Neutrophil (primary cell): Measurements from ENCODE around the gene OSBPL6.
"Not testable (repeated sequence)": the region's sequence is repeated elsewhere in the genome, so short reads cannot be mapped to it uniquely, and the experiment has no call there.

Experiments
- H3K27ac ChIP-seq: fragments of 200-600 bp; sonication (generic); 2 replicates; pipeline ENCODE4 v1.5.1; 2016; ENCODE audit warnings: mild to moderate bottlenecking, moderate library complexity
- H3K27me3 ChIP-seq: fragments of 200-600 bp; sonication (generic); 2 replicates; pipeline ENCODE4 v1.6.0; 2016; ENCODE audit warnings: mild to moderate bottlenecking
- H3K36me3 ChIP-seq: fragments of 200-600 bp; sonication (generic); 2 replicates; pipeline ENCODE4 v1.5.1; 2017
- H3K4me1 ChIP-seq, 2 experiments: fragments of 200-600 bp in 1 of 2; sonication (generic) in 1 of 2; 1 replicate in 1 of 2; 2 replicates in 1 of 2; pipeline versions ENCODE4 v1.5.1 to v1.6.1; 2013 to 2016; ENCODE audit warnings: low read depth in 1 of 2, low read length in 1 of 2, mild to moderate bottlenecking in 1 of 2, moderate library complexity in 1 of 2; ENCODE audit not compliant: control insufficient read depth in 1 of 2, insufficient read depth in 1 of 2
- H3K4me3 ChIP-seq, 2 experiments: fragments of 200-600 bp in 1 of 2; sonication (generic) in 1 of 2; 1 replicate in 1 of 2; 2 replicates in 1 of 2; pipeline ENCODE4 v1.5.1; 2013 to 2016; ENCODE audit warnings: low read depth in 1 of 2, low read length in 1 of 2, mild to moderate bottlenecking in 1 of 2, moderate library complexity in 1 of 2
- H3K9me3 ChIP-seq: fragments of 200-600 bp; sonication (generic); 2 replicates; pipeline ENCODE4 v1.5.1; 2016
- TF ChIP-seq, protein P1 (sequence below): fragments of 200-600 bp; sonication (generic); IDR thresholded peaks from 2 replicates; pipeline ENCODE4 v1.5.1; 2016; ENCODE audit warnings: antibody characterized with exemption

OSBPL6 gene

DNA sequence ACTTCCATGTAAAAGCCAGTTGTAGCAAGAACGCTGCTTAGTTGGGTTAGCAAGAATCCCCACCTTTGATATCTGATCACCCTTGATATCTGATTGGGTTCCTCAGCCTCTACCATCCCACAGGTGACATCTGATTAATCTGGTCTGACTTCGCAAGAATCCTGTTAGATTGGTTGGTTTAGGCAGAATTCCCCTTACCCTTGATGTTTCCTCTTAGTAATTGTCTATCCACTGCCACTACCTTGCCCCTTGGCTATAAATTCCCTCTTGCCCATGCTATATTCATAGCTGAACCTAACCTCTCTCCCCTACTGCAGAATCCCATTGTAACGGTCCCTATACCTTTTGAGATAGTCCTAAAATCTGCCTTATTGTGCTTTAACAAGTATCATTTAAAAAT is 223.6 kb downstream of the OSBPL6 start:
- Histone ChIP-seq H3K27me3 (no peaks in the 10 kb centered on the region), H3K27ac (no peak overlapping the region), H3K4me1 (peaks cover 19% of the 10 kb centered on the region in 2 experiments), H3K4me3 (no peak overlapping the region), H3K36me3 (no peaks in the 10 kb centered on the region), H3K9me3 (no peaks in the 10 kb centered on the region)
- TF ChIP-seq, protein P1, sequence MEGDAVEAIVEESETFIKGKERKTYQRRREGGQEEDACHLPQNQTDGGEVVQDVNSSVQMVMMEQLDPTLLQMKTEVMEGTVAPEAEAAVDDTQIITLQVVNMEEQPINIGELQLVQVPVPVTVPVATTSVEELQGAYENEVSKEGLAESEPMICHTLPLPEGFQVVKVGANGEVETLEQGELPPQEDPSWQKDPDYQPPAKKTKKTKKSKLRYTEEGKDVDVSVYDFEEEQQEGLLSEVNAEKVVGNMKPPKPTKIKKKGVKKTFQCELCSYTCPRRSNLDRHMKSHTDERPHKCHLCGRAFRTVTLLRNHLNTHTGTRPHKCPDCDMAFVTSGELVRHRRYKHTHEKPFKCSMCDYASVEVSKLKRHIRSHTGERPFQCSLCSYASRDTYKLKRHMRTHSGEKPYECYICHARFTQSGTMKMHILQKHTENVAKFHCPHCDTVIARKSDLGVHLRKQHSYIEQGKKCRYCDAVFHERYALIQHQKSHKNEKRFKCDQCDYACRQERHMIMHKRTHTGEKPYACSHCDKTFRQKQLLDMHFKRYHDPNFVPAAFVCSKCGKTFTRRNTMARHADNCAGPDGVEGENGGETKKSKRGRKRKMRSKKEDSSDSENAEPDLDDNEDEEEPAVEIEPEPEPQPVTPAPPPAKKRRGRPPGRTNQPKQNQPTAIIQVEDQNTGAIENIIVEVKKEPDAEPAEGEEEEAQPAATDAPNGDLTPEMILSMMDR: no peak

DNA sequence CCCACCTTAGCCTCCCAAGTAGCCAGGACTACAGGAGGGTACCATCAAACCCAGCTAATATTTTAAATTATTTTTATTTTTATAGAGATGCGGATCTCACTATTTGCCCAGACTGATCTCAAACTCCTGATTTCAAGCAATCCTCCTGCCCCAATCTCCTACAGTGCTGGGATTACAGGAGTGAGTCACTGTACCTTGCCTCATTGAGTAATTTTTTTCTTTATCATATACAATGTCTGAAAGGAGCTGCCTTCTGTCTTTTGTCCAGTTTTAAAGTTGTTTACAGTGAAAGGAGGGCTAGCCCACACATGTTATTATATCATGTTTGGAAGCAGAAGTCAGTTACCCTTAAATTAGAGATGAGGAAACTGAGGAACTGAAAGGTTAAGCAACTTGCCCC is 224.1 kb downstream of the OSBPL6 start:
- TF ChIP-seq, protein P1: no peak
- Histone ChIP-seq H3K9me3 (no peaks in the 10 kb centered on the region), H3K36me3 (no peaks in the 10 kb centered on the region), H3K4me3 (no peak overlapping the region), H3K4me1 (peaks cover 14% of the 10 kb centered on the region in 2 experiments), H3K27me3 (no peaks in the 10 kb centered on the region), H3K27ac (no peak overlapping the region)

DNA sequence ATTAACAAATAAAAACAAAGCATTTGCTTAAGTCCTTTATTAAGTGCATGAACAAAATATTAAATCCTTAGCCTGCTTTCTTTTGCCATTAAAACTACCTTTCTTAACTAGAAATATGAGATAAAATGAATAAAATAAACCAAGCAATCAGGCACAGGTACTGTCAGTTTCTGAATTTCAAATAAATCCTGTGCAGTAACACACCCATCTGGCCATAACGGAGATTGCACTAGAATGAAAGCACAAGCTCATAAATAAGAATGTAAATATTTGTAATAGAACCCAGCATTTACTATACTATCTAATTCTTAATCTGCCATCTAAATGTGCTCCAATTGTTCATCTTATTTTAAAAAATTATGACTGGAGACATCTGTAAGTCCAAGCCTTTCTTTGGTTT is 224.8 kb downstream of the OSBPL6 start:
- H3K36me3 ChIP-seq: no peaks in the 10 kb centered on the region
- TF ChIP-seq, protein P1: no peak
- H3K27ac ChIP-seq: no peak overlapping the region
- no peaks in the 10 kb centered on the region for H3K9me3 ChIP-seq
- H3K27me3 ChIP-seq: no peaks in the 10 kb centered on the region
- H3K4me1 ChIP-seq: peaks cover 10% of the 10 kb centered on the region in 2 experiments
- H3K4me3 ChIP-seq: no peak overlapping the region

DNA sequence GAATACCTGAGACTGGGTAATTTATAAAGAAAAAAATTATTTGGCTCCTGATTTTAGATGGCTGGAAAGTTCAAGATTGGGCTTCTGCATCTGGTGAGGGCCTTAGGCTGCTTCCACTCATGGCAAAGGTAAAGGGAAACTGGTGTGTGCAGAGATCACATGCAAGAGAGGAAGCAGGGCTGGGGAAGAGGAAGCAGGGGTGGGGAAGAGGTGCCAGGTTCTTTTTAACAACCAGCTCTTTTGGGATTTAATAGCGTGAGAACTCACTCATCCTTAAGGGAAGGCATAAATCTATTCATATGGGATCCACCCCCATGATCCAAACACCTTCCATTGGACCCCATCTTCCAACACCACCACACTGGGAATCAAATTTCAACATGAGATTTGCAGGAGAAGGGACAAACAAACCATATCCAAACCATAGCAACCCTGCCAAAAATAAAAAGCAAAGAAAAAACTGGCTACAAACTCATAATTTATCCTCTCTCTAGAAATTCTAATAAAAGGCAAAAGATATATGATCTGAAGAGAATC is 226.2 kb downstream of the OSBPL6 start:
- TF ChIP-seq, protein P1: no peak
- Histone ChIP-seq H3K27ac (no peak overlapping the region), H3K27me3 (no peaks in the 10 kb centered on the region), H3K36me3 (no peaks in the 10 kb centered on the region), H3K4me3 (no peak overlapping the region), H3K4me1 (peaks cover 0 to 3% of the 10 kb centered on the region in 2 experiments), H3K9me3 (no peaks in the 10 kb centered on the region)

DNA sequence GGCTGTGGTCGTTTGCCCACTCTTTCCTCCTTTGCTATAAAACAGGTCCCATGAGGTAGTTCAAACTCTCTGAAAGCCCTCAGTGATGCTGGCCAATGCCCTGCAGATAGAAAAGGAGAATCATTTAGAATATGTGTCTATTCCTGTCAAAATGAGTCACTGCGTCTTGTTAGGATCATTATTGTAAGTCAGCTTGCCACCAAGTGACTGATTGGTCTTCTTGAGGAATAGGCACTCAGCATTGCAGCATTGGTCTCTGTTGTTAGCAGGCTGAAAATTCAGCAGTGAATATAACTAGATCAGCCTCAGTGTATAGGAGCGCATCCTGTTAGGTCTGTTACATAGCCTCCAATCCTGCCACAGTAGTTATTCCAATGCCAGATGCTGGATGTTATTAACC is 227.8 kb downstream of the OSBPL6 start:
- TF ChIP-seq, protein P1: no peak
- Histone ChIP-seq H3K36me3 (no peaks in the 10 kb centered on the region), H3K4me3 (no peak overlapping the region), H3K4me1 (peaks cover 0 to 3% of the 10 kb centered on the region in 2 experiments), H3K27me3 (no peaks in the 10 kb centered on the region), H3K9me3 (no peaks in the 10 kb centered on the region), H3K27ac (no peak overlapping the region)

DNA sequence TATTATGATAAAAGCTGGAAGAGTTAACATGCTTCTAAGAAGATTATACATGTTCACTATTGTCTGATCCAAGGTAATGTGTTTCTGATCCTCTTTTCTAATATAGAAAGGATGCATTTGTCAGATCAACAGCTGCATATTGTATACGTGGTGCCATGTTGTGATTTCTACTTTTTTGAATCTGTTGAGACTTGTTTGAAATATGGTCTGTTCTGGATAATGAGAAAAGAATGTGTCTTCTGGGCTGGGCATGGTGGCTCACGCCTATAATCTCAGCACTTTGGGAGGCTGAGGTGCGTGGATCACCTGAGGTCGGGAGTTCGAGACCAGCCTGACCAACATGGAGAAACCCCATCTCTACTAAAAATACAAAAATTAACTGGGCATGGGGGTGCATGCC is 229.4 kb downstream of the OSBPL6 start:
- not testable (repeated sequence) for H3K27me3 ChIP-seq, H3K4me1 ChIP-seq, H3K27ac ChIP-seq, H3K36me3 ChIP-seq, H3K9me3 ChIP-seq, H3K4me3 ChIP-seq
